ENCODE measurements around the gene ING5.

DNA sequence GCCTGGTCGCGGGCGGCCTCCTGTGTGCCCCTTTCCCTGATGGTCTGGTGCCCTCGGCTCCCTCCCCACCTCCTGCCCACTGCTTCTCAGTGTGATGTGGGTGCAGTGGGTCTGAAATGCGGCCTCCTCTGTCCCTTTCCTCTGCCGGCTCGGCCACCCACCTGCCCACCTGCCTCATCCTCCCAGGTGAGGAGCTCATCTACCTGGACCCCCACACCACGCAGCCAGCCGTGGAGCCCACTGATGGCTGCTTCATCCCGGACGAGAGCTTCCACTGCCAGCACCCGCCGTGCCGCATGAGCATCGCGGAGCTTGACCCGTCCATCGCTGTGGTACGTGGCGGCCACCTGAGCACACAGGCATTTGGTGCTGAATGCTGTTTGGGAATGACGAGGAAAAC is 33.5 kb upstream of the ING5 start:
- TF ChIP-seq, protein P1, sequence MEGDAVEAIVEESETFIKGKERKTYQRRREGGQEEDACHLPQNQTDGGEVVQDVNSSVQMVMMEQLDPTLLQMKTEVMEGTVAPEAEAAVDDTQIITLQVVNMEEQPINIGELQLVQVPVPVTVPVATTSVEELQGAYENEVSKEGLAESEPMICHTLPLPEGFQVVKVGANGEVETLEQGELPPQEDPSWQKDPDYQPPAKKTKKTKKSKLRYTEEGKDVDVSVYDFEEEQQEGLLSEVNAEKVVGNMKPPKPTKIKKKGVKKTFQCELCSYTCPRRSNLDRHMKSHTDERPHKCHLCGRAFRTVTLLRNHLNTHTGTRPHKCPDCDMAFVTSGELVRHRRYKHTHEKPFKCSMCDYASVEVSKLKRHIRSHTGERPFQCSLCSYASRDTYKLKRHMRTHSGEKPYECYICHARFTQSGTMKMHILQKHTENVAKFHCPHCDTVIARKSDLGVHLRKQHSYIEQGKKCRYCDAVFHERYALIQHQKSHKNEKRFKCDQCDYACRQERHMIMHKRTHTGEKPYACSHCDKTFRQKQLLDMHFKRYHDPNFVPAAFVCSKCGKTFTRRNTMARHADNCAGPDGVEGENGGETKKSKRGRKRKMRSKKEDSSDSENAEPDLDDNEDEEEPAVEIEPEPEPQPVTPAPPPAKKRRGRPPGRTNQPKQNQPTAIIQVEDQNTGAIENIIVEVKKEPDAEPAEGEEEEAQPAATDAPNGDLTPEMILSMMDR (IDR thresholded peaks at IDR 0.05; ENCODE audit: insufficient read depth, low read length) = no peak
- TF ChIP-seq GABPA (IDR thresholded peaks at IDR 0.05; ENCODE audit: low read depth) (no peak), SPI1 (IDR thresholded peaks at IDR 0.05; ENCODE audit: borderline replicate concordance, low read depth) (no peak), POLR2AphosphoS5 (IDR thresholded peaks at IDR 0.05; ENCODE audit: low read depth) (no peak)

Data from HL-60 (cell line).